Fibroblast of lung (primary cell): ENCODE results near the gene IFIT2.

ENCODE experiments used
- CTCF ChIP-seq, 2 donors: IDR thresholded peaks in 1 of 2; conservative IDR thresholded peaks in 1 of 2; 1 replicate in 1 of 2; 2 replicates in 1 of 2; pipeline ENCODE4 v1.5.1; 2011 to 2012; ENCODE audit warnings: low read length in 2 of 2, control low read depth in 1 of 2, inconsistent platforms in 1 of 2, low read depth in 1 of 2, mild to moderate bottlenecking in 1 of 2
- EZH2 ChIP-seq: IDR thresholded peaks from 2 replicates; pipeline ENCODE4 v1.5.1; 2012; ENCODE audit warnings: low read length, control low read depth, mild to moderate bottlenecking; ENCODE audit errors: missing control alignments

GRCh38 chr10:89266721-89267453, 35.0 kb upstream of the IFIT2 start:
- no peak for TF ChIP-seq CTCF (conservative IDR thresholded peaks at IDR 0.05 in 1 of 2, IDR thresholded peaks at IDR 0.05 in 1 of 2; ENCODE audit: low read depth in 1 of 2, low read length in 2 of 2)
- no peak for TF ChIP-seq EZH2
